ENCODE results near the gene FOXD1.
"Not testable (repeated sequence)": the region's sequence is repeated elsewhere in the genome, so short reads cannot be mapped to it uniquely, and the experiment has no call there.

The FOXD1 gene

DNA sequence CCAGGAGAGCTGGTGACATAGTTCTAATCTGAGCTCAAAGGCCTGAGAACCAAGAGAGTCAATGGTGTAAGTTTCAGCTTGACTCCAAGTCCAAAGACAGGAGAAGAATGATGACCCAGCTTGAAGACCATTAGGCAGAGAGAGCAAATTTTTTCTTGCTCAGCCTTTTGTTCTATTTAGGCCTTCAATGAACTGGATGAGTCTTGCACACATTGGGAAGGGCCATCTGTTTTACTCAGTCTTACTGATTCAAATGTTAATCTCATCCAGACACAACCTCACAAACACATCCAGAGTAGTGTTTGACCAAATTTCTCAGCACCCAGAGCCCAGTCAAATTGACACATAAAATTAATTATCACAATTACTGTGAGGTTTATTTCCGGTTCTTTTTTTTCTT lies 42.6 kb upstream of the FOXD1 start:
- TF ChIP-seq, protein P1, sequence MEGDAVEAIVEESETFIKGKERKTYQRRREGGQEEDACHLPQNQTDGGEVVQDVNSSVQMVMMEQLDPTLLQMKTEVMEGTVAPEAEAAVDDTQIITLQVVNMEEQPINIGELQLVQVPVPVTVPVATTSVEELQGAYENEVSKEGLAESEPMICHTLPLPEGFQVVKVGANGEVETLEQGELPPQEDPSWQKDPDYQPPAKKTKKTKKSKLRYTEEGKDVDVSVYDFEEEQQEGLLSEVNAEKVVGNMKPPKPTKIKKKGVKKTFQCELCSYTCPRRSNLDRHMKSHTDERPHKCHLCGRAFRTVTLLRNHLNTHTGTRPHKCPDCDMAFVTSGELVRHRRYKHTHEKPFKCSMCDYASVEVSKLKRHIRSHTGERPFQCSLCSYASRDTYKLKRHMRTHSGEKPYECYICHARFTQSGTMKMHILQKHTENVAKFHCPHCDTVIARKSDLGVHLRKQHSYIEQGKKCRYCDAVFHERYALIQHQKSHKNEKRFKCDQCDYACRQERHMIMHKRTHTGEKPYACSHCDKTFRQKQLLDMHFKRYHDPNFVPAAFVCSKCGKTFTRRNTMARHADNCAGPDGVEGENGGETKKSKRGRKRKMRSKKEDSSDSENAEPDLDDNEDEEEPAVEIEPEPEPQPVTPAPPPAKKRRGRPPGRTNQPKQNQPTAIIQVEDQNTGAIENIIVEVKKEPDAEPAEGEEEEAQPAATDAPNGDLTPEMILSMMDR (IDR thresholded peaks at IDR 0.05; ENCODE audit: extremely low read depth, insufficient read depth, missing control alignments) = no peak
- no peak for DNase-seq (ENCODE audit: low spot score)
- in situ Hi-C loops (cut with MboI; ENCODE audit: low pct_unique_long_range_greater_than_20kb, low sequenced_read_pairs, unreplicated experiment) = no loop called here

GRCh38 chr5:73490088-73490487 lies 41.5 kb upstream of the FOXD1 start:
- TF ChIP-seq, protein P1 (IDR thresholded peaks at IDR 0.05; ENCODE audit: extremely low read depth, insufficient read depth, missing control alignments) = no peak
- DNase-seq (ENCODE audit: low spot score) = no peak
- in situ Hi-C loops (cut with MboI; ENCODE audit: low pct_unique_long_range_greater_than_20kb, low sequenced_read_pairs, unreplicated experiment) = no loop called here

- DNase-seq (ENCODE audit: low spot score) = no peak
- in situ Hi-C loops (cut with MboI; ENCODE audit: low pct_unique_long_range_greater_than_20kb, low sequenced_read_pairs, unreplicated experiment) = no loop called here
- TF ChIP-seq, protein P1 (IDR thresholded peaks at IDR 0.05; ENCODE audit: extremely low read depth, insufficient read depth, missing control alignments) = no peak
Measured at GRCh38 chr5:73488806-73489205, 40.2 kb upstream of the FOXD1 start.

DNA sequence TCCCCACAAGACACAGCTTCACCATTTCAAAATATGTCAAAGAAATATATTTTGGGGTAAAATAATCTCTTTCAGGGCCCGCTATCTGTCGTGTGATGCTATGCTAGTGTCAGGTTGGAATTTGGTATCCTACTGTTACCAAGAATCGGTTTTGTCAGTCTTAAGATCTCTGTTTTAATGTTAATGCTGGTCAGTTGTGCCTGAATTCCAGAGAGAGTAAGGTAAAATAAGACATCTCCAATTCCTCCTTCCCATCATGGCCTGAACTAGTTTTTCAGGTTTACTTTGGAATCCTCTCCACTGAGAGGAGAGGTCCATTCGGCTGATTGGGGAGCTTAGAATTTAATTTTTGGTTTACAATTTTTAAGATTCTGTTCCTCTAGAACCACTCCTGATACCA lies 39.2 kb upstream of the FOXD1 start:
- DNase-seq (ENCODE audit: low spot score) = no peak
- in situ Hi-C loops (cut with MboI; ENCODE audit: low pct_unique_long_range_greater_than_20kb, low sequenced_read_pairs, unreplicated experiment) = no loop called here
- TF ChIP-seq, protein P1 (IDR thresholded peaks at IDR 0.05; ENCODE audit: extremely low read depth, insufficient read depth, missing control alignments) = no peak

- DNase-seq (ENCODE audit: low spot score); in situ Hi-C loops (cut with MboI; ENCODE audit: low pct_unique_long_range_greater_than_20kb, low sequenced_read_pairs, unreplicated experiment): not testable (repeated sequence)
Measured at GRCh38 chr5:73487257-73487656, 38.7 kb upstream of the FOXD1 start.

GRCh38 chr5:73486119-73486899 lies 37.7 kb upstream of the FOXD1 start:
- TF ChIP-seq, protein P1 (IDR thresholded peaks at IDR 0.05; ENCODE audit: extremely low read depth, insufficient read depth, missing control alignments) = no peak
- in situ Hi-C loops (cut with MboI; ENCODE audit: low pct_unique_long_range_greater_than_20kb, low sequenced_read_pairs, unreplicated experiment) = no loop called here
- DNase-seq (ENCODE audit: low spot score) = no peak

DNA sequence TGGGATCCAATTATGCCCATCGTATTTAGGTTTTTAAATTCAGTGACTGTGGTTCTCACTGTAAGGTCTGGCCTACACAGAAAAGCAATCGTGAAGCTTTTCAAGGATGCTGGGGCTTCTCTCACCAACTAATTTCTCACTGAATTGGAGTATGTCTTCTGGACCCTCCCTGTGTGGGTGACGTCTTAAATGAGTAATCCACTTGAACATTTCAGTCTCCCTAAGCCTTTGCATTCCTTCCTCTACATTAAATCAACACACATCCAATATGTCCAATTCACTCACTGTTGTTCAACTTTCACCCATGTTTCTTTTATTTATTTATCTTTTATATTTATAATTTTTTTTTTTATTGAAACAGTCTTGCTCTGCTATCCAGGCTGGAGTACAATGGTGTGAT lies 37.1 kb upstream of the FOXD1 start:
- DNase-seq (ENCODE audit: low spot score) = no peak
- in situ Hi-C loops (cut with MboI; ENCODE audit: low pct_unique_long_range_greater_than_20kb, low sequenced_read_pairs, unreplicated experiment) = no loop called here
- TF ChIP-seq, protein P1 (IDR thresholded peaks at IDR 0.05; ENCODE audit: extremely low read depth, insufficient read depth, missing control alignments) = no peak
